Astrocyte of the cerebellum (primary cell): ENCODE measurements around the gene KRTAP5-4.

Experiments
- DNase-seq: peaks from one replicate; pipeline ENCODE4 v3.0.0-alpha.2; 2011; ENCODE audit warnings: low read depth
- H3K4me3 ChIP-seq: 2 replicates; pipeline ENCODE4 v1.5.1; 2011; ENCODE audit warnings: mild to moderate bottlenecking, low read depth, low read length, moderate library complexity
- in situ Hi-C: cut with HindIII; loops from 2 replicates; pipeline ENCODE4 v1.10.0; 2017; ENCODE audit warnings: low sequenced_read_pairs
- TF ChIP-seq, protein P1 (sequence below): IDR thresholded peaks from 2 replicates; pipeline ENCODE4 v1.5.1; 2012; ENCODE audit warnings: low read length, low read depth, moderate library complexity, mild to moderate bottlenecking; ENCODE audit errors: missing control alignments

Gene KRTAP5-4

DNA sequence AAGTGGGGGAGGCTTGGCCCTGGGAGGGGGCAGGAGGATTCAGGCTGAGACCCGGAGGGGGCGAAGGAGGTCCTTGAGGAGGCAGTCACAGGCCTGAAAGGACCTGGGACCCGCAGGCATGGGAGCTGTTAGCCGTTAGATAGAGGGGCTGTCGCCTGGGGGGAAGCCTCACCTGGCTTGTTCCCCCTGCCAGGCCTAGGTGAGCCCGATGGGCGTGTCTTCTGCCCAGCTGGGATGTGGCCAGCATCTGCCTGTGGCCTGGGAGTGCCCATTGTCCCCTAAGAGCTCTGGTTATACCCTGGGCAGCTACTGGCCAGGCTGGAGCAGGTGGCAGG lies 48.1 kb downstream of the KRTAP5-4 start:
- H3K4me3 ChIP-seq = no peak overlapping the region
- TF ChIP-seq, protein P1, sequence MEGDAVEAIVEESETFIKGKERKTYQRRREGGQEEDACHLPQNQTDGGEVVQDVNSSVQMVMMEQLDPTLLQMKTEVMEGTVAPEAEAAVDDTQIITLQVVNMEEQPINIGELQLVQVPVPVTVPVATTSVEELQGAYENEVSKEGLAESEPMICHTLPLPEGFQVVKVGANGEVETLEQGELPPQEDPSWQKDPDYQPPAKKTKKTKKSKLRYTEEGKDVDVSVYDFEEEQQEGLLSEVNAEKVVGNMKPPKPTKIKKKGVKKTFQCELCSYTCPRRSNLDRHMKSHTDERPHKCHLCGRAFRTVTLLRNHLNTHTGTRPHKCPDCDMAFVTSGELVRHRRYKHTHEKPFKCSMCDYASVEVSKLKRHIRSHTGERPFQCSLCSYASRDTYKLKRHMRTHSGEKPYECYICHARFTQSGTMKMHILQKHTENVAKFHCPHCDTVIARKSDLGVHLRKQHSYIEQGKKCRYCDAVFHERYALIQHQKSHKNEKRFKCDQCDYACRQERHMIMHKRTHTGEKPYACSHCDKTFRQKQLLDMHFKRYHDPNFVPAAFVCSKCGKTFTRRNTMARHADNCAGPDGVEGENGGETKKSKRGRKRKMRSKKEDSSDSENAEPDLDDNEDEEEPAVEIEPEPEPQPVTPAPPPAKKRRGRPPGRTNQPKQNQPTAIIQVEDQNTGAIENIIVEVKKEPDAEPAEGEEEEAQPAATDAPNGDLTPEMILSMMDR = no peak
- DNase-seq = no peak
- in situ Hi-C loops = no loop called here

DNA sequence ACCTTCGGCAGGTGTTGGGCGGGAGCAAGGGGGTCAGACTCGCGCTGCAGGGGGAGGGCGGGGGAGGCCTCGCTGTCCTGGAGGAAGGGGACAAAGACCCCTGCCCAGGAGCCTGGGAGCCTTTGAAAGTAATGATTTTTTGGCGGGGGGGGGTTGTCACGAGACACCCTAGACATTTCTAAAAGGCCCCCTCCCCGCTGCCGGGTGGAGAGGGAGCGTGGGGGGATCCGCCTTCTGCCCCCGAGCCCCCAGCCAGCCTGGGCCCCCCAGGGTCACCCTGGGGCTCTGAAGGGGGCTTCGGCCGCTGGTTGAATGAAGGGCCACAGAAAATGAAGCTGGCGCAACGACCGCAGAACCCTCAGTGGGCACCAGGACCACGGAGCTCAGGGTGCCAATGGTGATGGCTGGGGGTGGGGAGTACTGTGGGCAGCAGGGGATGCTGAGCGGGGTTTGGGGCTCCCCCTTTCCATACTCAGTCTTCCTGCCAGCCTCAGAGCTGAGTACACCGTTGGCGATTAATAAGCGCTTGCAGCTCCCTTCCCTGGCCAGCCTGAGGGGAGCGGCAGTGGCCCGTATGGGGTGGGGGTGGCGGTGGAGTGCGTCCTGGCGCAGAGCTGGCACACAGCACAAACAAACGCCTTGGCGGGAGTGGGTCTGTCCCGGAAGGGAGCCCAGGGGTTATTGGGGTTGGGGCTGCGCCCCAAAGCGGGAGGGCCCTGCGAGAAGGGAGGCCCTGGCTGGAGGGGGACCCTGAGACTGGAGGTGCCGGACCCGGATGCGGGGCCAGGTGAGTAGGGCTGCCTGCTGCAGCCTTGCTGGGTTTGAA lies 48.6 kb downstream of the KRTAP5-4 start:
- TF ChIP-seq, protein P1 = no peak
- in situ Hi-C loops = no loop called here
- no peak overlapping the region for H3K4me3 ChIP-seq
- no peak for DNase-seq

DNA sequence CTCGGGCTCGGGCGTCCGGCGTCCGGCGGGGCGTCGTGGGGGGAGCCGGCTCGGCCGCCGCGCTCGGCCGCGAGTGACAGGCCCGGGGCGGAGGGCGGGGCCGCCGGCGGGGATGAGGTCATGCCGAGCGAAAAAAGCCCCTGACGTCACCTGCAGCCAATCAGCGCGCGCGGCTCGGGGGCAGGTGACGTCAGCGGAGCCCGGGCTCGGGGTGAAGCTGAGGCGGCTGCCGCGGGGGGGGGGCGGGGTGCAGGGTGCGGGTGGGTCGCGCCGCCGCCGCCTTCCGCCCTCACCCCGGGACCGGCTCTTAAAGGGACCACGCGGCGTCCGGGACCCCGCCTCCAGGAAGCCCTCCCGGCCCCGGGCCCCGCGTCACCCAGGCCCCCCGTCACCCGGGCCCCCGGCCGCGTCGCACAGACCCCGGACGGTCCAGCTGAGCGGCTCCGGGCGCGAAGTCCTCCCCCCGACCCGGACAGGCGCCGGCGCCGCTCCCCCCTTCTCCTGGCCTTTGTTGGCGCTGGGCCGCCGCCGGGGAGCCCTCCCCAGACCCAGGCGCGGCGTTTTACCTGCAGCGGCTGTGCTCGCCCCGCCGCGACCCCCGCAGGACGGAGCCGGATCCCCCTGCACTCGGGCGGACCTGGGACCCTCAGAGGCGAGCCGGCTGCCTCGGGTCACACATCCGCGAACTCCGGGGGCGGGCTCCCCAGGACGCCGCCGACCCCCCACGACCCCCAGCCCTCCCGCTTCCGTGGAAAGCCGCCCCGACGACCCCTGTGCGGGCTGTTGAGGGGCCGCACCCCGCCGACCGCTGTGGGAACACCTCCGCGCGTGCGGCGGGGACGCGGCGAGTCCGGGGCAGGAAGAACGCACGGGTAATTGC lies 49.5 kb downstream of the KRTAP5-4 start, which contains the start of gene DUSP8:
Gene DUSP8 (minus strand): TSS at position 75 of the 880 bp plus-strand sequence. CDS start 6,445 bp downstream, outside the sequence.
- peak within 1 kb of the TSS; percentile 43 for H3K4me3 ChIP-seq
- TF ChIP-seq, protein P1 = no peak
- peak; percentile 44 for DNase-seq
- in situ Hi-C loops = no loop called here

GRCh38 chr11:1571760-1572196 lies 50.2 kb downstream of the KRTAP5-4 start:
- in situ Hi-C loops = no loop called here
- peak overlapping the region; percentile 43 for H3K4me3 ChIP-seq
- TF ChIP-seq, protein P1 = no peak

More at GRCh38 chr11:1571760-1572196, 50.2 kb downstream of the KRTAP5-4 start:
- no peak for DNase-seq
